Cortex of kidney (tissue), 1 donor: ENCODE measurements around the gene MKKS.
A peak's percentile ranks its signal among the peaks of the same experiment; 100 is the strongest.

ENCODE experiments used
- DNase-seq: peaks from one replicate; lab custom pipeline; 2025; lab: John Stamatoyannopoulos, UW

Gene MKKS

DNA sequence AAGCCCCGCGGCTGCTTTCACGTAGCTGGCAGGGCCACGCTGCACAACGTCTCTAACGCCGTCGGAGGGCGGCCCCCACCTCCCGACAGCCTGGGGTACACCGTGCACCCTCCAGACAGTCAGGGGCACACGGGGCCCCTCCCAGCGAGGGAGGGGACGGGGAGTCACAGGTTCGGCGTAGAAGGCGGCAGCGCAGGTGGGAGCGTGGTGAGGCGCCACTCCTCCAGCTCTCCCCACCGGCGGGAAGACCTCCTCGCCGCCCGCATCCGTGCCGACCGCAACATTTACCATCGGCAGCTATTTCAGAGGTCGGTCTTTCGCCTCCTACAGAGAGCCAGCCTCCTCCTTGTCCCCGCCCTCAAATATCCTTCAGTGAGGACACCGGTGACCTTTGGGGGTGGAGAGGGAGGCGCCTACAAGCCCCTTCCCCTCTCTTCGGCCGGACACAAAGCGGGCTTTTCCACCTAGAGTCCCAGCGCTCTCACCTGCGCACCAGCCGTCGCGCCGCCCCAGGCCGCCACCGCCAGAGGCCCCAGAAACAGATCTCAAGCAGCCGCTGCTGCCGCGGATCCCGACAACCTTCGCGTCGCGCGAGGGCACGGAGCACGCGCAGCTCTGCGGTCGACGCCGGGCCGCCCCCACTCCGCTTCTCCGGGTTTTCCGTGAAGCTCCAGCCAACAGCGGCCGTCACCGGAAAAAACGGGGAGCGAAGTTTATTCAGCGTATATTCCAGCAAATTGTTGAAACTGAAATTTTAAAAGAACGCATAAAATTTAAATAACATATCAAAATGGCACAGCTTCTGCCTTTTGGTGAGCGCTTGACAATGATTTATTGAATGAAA is at the start of gene MKKS:
MKKS (minus strand) TSS at position 600 of the 844 bp plus-strand sequence. CDS start 20,708 bp downstream, outside the sequence.
- DNase-seq = peak; percentile 78

DNA sequence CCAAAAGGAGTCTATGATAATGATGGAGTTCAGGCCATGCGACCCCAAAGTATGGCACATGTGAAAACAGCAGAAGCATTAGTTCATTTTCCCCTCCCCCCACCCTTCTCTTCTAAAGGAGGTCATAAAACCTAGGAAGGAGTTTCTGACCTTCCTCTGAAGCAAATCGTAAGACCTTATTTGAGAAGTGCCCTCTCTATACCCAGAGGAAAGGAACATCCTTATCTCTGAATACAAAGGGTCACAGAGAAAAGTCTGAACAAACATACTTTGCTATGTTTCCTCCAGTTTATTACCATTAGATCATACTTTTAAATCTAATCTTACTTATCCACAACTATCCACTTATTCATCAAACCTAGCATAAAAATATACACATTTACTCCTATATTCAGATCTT is 49.7 kb upstream of the MKKS start:
- no peak for DNase-seq

DNA sequence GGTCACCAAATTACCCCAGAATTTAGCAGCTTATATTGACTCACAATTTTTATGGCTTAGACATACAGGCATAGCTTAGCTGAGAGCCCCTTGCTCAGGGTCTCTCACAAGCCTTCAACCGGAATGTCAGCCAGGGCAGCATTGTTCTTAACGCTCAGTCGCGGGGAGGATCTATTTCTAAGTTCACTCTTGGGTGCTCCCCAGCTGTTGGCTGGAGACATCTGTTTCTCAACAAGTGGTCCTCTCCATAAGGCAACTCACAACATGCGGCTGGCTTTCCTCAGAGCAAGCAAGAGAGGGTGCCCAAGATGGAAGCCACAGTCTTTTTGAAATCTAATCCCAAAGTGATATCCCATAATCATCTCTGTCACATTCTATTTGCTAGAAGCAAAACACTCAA is 47.7 kb upstream of the MKKS start:
- DNase-seq = no peak

DNA sequence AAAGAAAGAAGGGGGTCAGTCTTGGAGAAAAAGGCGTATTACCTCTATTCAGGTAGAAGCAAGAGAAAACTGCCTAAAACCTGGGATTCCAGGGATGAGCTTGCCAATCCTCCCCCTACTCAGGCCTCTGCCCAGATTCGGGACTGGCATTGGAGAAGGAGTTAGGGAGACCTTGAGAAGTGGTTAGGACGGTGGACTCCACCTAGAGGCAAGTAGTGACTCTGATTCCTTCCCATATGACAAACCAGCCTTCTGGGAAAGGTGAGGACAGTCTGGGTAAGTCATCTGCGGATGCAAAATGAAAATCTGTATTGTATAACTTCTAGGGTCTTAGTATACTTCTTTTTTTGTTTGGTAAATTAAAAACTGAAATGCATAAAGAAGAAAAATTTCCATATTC is 44.9 kb upstream of the MKKS start:
- no peak for DNase-seq

DNA sequence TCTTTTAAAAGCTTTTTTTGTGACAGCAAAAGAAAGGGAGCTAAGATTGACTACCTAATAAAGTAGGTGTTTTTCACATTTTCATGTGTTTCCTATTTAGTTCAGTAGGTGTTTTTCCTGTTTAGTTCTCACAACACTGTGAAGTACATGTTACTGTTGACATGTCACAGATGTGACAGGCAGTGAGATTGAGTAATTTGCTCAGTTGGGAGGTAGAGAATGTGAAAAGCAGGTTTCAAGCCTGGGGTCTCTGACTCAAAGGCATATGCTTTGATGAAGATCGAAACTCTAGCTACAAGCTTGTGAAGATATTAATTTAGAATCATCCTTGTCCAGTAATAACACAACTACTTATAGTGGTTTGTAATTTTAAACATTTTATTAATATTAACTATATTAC is 44.2 kb upstream of the MKKS start:
- no peak for DNase-seq

DNA sequence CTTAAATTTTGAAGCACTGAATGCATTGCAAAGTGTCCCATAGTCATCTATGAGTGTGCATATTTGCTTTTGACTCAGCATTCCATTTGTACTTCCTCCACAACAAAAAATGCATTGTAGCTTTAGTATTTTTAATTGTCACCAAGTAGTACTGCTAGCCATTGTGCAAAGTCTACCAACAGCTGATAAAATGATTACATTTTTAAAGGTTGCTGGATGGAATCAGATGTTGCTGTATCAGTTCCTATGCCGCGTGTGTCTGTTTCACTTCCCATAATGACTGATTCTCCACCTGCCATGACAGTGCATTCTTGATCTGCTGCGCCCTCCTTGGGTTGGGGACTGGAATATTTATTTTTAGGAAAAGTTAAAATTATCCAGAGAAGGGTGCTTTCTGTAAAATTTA is 42.3 kb upstream of the MKKS start:
- DNase-seq = no peak

DNA sequence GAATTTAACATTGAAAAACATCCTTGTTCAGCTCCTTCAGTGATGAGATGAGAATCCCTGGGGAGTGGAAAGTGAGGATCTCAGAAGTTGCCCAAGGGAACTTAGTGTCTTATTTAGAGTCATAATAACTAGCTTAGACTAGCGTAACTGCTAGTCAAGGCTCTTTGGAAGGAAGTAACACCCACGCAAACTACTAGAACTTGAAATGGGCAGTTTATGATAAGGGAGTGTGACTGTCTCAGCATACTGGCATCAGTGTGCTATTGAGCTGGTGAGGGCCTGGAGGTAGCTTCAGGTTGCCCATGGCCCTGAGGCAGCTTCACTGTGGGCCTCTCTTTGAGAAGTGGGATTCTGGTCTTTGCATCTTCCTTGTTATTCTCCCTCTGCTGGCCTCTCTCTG is 41.2 kb upstream of the MKKS start:
- no peak for DNase-seq

DNA sequence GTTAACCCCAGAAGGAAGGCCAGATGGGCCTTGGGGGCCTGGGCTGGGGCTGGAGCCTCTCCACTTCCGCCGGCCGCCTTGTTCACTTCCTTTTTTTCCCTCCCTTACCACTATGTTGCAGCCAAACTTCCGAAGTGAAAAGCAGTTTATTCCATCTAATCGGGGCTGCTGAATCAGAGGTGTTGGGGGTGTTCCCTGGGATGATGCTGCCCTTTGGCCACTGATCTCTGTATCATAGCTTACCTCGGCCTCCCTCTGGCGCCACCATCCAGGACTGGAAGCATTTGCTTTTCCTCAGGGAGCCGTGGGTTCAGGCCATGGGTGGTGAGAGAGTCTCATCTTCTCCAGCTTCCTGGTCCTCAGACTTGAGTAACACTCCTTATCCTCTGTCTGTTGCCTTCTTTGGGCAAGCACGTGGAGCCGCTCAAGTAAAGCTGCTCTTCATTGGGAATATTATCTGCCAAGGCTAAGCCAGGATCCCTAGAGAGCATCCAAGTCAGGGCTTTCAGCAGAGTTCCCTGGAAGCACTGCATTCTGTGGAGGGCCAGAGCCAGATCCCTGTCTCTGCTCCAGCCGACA is 40.7 kb upstream of the MKKS start:
- no peak for DNase-seq

DNA sequence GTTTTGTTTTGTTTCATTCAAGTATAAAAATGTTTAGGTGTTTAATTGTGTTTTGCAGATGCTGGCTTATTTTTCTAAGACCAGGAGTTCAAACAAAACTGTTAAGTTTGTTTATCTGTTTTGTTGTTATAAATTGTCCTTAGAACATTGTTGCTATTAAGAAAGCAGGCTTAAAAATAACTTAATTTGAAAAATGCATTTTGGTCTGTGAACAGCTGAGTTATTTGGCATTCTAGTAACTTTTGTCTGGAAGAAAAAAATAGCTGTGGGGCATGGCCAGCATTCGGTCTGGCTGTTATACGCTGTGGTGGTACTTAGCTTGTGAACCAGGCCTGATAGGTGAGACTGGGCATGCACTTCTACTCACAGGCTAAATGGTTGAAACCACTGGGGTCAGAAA is 38.8 kb upstream of the MKKS start:
- DNase-seq = no peak

DNA sequence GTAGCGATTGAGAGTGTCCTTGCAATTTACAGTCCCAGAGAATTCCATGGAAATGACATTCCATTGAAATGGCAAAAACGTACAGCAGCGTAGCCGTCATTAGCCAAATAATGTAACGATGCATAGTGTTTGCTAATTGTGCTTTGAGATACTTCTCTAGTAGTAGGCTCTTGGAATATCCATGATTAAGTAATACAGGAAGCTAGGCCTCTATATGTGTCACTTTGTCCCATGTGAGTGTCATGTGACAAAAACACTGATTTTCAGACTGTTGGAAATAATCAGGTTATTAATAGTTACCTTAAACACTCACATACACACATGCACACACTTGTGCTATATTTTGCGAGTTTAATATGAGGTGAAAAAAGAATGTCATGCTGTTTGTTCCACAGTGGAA is 36.3 kb upstream of the MKKS start:
- no peak for DNase-seq

DNA sequence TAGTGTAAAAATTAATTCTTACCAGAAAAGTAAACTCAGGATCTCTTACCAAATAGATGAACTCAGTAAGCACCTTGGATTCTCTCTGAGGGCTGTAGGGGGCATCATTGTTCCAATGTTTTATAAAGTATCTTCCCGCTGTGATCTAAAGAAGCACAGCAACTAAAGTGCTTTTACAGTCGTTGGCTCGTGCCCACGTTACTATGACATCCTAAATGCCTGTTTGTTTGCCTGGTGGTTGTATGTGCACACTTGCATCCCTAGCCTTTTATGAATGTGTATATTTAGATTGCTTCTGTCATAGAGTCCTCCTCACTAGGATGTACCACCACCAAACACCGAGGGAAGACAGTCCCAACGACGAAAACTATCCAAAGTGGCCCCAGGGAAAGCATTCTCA is 35.6 kb upstream of the MKKS start:
- DNase-seq = no peak

DNA sequence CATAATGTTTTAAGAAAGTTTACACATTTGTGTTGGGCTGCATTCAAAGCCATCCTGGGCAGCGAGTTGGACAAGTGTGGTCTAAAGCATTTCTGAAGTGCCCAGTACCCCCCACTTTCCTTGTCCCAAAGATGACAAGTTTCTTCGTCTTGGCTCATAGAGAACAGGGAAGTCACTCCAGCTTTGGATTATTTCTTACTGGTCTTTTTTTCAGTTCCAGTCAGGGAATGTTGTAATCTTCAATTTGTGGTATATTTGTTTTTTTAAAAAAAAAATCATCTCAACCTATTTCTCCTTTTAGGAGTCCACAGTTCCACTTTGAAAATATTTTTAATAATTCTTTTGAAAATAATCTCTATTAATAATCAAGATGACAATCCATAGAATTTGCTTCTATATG is 35.0 kb upstream of the MKKS start:
- no peak for DNase-seq

DNA sequence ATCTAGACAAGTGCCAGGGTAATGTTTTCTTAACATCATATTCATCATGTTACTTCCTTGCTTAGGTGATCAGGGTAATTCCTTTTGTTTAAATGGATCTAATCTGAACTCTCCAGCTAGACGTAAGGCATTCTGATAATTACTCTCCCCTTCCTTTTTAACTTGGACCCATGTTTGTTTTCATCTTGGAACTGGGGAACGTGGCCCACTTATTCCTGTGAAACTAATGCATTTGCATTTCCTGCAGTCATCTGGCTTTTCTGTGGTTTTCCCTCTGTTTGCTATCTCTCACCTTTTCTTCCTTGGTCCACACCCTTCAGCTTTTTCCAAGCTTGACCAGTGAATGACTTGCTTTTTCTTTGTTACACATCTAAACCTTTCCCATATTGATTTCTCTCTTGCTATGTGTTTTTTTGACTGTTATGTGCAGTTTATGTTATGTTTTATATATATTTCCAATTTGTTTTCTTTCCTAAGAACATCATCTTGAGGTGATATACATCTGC is 34.4 kb upstream of the MKKS start:
- DNase-seq = no peak

DNA sequence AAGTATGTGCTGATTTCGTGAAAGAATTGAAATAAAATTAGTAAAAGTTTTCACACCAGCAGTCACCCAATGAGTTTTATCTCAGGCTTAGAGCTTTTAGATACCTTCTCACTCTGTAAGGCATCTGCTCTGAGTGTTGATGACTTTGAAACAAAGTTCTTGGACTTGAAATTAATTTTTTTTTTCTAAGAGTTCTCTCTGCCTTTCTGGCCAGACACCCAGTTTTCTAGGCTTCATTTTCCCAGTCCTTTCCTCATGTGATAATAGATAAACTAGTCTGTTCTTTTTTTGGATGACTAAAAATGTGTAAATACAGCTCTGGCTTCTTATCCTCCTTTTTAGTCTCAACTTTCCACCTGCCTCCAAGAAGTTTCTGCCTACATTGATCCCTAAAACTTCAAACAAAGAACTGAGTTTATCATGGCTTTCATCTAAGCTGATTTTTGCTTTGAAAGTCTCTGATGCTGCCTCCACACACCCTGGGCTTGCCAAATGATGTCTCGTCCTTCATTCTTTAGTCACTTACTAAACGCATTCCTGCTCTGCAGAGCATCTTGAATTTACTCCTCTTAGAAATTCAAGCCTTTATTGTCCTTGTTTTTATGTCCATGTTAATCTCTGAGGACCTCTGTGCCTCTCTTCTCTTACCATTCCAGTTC is 33.8 kb upstream of the MKKS start:
- no peak for DNase-seq

DNA sequence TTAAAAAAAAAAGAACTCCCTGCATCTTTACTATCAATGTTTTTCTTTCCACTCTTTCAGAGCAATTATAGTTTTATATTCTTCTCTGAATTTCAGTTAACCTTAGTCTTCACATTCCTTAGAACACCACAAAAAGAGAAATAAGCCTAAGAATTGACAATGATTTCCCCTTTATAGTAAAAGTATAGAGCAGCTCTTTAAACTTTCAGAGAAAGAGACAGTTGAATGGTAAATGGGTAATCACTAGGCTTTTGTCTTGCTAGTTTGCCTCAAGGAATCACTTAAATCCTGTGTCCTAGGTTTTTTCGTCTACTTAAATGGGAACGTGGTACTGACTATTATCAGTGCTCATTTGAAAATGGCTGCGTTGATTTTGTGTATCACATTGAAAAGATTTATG is 32.8 kb upstream of the MKKS start:
- DNase-seq = no peak

DNA sequence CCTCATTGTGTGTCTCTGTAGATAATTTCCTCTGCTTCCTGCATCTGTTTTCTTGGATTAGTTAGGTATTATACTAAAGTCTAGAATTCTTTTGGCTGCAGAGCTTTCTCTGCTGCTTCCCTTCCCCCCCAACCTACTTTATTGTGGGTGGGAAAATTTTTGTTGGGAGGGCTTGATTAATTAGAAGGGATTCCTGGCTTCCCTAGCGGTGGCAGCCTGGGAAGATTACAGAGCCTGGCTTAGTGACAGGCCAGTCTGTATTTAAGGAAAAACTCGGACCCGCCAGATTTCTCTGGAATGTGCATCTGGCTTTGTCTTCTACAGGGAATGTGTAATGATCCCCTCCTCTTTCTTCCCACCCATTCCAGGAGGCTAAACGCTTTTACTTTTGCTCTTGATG is 32.3 kb upstream of the MKKS start:
- no peak for DNase-seq

DNA sequence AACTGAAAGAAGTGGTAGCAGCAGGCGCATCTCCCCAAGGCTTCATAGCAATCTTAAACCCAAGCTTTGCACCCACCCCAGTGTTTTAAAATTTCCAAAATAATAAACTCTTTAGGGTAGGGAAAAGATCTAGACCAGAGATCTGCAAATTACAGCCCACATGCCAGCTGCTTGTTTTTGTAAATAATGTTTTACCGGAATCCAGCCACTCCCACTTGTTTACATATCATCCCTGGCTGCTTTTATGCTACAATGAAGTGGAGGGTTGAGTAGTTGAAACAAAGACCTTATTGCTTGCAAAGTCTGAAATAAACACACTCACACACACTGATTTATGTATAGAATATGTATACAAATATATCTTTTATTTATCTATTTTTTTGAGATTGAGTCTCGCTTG is 31.1 kb upstream of the MKKS start:
- DNase-seq = no peak

DNA sequence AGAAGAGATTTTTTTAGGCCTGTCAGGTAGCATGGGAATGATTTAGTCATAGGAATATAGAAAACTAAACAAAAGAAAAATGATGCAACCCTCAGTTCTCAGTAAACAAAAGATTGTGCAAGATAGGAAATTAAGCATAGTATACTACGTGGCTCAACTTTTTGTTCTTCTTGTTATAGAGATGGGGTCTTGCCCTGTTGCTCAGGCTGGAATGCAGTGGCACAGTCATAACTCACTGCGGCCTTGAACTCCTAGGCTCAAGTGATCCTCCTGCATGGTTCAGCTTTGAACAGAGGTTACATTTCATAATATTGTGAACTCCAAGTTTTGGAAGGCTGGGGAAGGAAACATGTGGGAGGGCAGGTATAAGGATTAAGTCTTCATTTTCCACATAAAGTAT is 29.6 kb upstream of the MKKS start:
- no peak for DNase-seq

DNA sequence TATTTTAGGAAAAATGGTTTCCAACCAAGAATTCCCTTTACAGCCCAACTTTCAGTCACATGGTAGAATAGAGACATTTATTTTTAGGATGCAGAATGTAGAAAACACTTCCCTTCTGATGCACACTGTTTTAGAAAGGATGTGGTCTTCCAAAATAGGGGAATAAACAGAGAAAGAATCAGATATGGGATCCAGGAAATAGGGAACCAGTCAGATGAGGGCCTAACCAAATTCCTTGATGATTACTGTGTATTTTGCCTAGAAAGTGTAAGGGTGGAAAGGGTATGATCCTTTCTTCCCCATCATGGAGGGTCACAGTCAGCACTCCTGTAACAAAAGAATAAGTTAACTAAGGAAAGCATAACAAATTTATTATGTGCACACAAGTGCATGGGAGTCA is 28.5 kb upstream of the MKKS start:
- DNase-seq = no peak

DNA sequence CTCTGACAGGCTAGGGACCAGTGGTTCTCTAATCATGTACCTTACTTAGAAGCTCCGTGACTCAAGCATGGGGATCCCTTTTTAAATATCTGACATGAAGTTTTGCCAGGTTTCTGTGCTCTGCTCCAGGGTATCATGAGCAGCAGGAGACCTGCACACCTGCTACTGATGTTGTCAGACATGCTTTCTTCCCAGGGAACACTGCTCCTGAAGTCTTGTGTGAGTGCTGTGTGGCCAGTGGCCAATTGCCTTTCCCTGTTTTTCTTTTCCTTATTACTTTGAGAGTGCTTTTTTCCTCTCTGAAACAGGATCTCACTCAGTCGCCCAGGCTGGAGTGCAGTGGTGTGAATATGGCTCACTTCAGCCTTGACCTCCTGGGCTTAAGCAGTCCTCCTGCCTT is 27.5 kb upstream of the MKKS start:
- no peak for DNase-seq

DNA sequence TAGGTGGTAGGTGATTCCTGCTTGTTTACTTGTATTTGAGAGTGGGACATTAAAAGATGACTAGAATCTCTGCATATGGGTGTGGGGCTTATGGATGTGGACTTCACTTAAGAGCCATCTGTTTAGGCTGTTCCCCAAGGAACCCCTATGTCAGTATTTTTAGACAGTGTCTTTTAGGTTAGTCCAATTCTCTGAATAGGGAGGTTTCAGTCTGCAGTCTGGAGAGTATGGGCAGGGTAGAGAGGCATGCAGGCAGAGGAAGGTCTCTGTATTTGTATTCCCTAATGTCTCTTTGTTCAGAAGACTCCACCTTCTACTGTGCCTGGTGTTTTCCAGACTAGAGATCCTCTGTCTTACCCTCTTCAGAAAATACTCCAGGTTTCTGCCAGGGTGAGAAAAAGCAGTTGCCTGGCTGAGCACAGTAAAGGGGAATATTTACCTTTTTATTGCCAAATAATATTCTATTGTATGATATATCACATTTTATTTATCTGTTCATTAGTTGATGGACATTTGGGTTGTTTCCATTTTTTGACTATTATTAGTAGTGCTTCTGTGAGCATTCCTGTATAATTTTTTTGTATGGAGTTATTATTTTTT is 20.2 kb upstream of the MKKS start:
- no peak for DNase-seq

DNA sequence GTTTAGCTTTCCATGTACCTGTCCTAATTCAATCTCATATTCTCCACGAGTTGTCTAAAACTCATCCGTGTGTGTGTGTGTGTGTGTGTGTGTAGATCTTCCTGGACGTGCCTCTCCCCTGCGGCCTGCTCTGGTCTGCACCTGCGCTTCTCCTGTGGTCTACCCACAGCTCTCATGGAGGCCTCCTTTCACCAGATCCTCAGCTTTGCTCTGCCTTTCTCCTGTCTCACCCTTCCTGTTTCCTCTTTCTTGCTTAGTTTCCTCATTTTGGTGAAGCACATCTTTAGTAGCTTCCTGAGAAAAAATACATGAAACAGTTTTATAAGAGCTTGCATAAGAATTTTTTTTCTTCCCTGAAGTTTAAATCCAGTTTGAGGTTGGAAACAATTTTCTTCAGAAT is 19.2 kb upstream of the MKKS start:
- no peak for DNase-seq

DNA sequence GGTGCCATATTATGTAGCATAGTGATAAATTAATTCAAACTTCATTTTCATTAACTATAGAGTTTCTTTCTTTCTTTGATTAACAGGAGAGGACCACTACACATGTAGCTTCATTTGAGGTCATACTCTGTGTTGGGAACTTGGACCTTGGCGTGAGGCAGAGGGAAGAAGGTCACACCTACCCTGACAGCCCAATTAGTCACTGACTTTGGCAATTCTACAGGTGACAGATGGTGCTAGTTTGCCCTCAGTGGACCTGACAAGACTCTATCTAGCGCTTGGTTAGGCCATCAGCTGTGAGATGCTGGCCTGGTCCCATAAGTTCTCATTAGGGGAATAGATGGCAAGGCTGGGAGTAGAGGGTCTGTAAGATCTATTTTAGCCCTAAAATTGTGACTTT is 15.2 kb upstream of the MKKS start:
- DNase-seq = no peak
